GM12865 (cell line): Measurements from ENCODE around the gene PRKD1.
"Not testable (repeated sequence)": the region's sequence is repeated elsewhere in the genome, so short reads cannot be mapped to it uniquely, and the experiment has no call there.

Source experiments
- DNase-seq: peaks from one replicate; pipeline ENCODE4 v3.0.0; 2010; ENCODE audit warnings: low read depth
- H3K4me3 ChIP-seq: 2 replicates; pipeline ENCODE4 v1.5.1; 2011; ENCODE audit warnings: mild to moderate bottlenecking, low read depth, low read length, control low read depth
- CTCF ChIP-seq: IDR thresholded peaks from 2 replicates; pipeline ENCODE4 v1.5.1; 2011; ENCODE audit warnings: low read length, control low read depth, low read depth, inconsistent platforms; ENCODE audit not compliant: insufficient read depth; ENCODE audit errors: missing control alignments

PRKD1 gene

GRCh38 chr14:29858299-29858698, 69.3 kb downstream of the PRKD1 start:
- no peak for DNase-seq
- H3K4me3 ChIP-seq: no peak overlapping the region
- TF ChIP-seq CTCF: no peak

GRCh38 chr14:29857551-29857950, 70.1 kb downstream of the PRKD1 start:
- DNase-seq: no peak
- TF ChIP-seq CTCF: no peak
- H3K4me3 ChIP-seq: no peak overlapping the region

- DNase-seq: no peak
- no peak for TF ChIP-seq CTCF
These were observed 71.1 kb downstream of the PRKD1 start for GRCh38 chr14:29856516-29856915.

GRCh38 chr14:29853691-29854090, 74.0 kb downstream of the PRKD1 start:
- H3K4me3 ChIP-seq, DNase-seq: not testable (repeated sequence)

More at GRCh38 chr14:29856516-29856915, 71.1 kb downstream of the PRKD1 start:
- H3K4me3 ChIP-seq: no peak overlapping the region

GRCh38 chr14:29853272-29853671, 74.4 kb downstream of the PRKD1 start:
- no peak for TF ChIP-seq CTCF
- DNase-seq: no peak
- H3K4me3 ChIP-seq: no peak overlapping the region

- H3K4me3 ChIP-seq: no peak overlapping the region
- DNase-seq: no peak
- TF ChIP-seq CTCF: no peak
These were observed 76.2 kb downstream of the PRKD1 start for GRCh38 chr14:29851397-29851796.

- TF ChIP-seq CTCF: no peak
- no peak for DNase-seq
- H3K4me3 ChIP-seq: no peak overlapping the region
These were observed 80.6 kb downstream of the PRKD1 start for GRCh38 chr14:29847056-29847380.
